GM20431 (cell line): ENCODE measurements around the gene DPF3.

Experiments
- in situ Hi-C: fragments of 300-500 bp; cut with MseI, MboI; formaldehyde crosslinking; loops from one replicate; pipeline ENCODE4 v1.15.0; 2020; ENCODE audit warnings: low sequenced_read_pairs; ENCODE audit not compliant: unreplicated experiment

The DPF3 gene

DNA sequence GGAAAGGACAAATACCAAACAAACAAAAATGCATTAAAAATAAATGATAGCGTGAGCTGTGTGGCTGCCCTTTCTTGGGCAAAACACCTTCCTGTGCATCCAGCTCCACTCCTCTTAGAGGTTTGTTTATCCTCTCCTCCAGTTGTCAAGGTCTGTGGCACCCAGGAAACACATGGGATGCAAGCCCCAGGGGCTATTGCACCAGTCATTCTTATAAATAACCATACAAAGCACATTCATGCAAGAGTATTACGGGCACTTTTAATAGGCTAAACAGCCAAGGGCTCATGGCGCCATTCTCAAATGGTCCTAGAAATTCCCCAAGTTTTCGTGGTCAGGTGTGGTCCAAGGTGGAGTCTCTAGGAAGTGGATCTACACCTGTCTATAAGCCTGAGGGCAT, 257.0 kb downstream of the DPF3 start:
- in situ Hi-C loops: no loop called here

DNA sequence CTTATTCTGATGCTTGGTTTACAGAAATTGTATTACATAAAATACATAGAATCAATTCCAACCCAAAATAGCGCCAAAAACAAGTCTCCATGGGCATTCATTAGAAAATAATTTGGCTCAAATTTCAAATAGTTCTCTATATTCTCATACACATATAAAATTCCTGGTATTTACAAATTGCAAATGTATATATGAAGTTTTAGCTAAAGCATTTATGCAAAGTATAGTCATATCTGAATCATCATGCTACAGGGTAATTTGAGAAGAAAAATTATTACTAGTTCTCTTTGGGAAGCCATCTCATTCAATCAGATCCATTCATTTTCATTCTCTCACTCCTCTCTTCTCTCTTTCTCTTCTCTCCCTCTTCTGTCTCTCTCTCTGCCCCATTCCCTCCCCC, 257.8 kb downstream of the DPF3 start:
- in situ Hi-C loops: no loop called here

DNA sequence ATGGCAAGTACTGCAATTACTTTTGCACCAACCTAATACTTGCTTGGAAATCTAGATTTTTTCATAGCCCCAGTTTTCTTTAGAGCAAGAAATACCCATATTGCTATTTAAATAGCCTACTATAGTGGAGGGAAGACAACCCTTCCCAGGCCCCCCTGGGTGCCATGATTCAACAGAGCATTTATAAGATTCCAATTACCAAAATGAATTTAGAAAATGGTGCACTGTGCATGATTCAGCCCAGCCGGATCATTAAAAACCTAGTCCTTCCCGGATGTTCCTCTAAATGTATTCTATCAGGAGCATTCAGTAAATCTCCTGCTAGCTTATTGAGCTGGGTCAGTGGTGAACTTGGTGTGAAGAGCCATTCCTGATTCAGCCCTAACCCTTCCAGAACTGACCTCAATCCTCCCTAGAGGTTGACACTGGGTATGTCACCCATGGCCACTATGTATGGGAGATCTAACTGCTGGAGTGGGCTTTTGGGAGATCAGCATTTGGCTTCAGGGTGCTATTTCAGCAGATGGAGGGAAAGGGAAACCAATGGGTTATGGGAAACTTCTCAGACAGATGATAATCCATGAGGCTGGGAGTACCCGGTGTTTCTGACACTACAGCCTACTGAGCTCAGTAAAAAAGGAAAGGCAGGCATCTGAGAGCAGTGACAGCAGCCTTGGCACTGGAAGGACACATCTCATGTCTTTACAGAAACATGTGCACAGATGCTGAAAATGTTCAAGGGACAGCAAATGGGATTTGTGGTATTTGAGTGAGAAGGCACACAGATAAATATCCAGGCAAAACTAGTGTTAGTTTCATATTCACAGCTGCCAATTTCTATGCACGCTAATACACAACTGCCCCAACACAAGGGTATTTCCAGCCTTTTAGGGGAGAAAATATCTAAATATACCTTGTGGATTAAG, 258.9 kb downstream of the DPF3 start:
- in situ Hi-C loops: no loop called here

DNA sequence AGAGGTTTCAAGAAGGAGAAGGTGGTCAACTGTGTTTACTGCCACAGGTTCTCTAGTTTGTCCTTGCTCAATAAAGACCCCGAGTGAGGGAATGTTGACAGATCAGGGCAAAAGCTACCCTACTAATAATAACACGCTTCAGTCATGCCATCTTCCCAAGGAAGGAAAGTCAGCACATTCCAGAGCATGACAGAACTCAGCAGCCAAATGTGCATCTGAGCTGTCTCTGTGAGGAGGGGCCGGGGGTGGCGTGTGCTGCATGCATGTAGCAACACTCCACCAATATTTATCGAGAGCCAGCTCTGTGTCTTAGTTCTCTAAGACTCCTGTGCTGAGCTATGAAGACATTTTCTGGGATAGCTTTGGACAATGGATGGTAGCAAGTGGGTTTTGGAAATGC, 260.4 kb downstream of the DPF3 start:
- in situ Hi-C loops: no loop called here

DNA sequence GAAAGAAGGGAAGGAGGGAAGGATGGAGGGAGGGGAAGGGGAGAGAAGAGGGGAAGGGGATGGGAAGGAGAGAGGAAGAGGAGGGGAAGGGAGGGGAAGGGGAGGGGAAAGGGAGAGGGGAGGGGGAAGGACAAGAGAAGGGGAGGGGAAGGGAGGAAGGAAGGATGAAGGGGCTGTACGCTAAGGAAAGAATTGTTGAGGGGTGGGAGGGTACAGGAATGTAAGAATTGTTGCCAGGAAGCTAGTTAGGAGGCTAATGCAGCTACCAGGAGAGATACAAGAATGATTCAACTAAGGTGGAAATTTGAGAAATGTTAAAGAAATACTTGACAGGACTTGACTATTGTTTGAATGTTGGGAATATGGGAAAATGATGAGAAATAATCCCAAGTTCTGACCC, 261.2 kb downstream of the DPF3 start:
- in situ Hi-C loops: no loop called here

DNA sequence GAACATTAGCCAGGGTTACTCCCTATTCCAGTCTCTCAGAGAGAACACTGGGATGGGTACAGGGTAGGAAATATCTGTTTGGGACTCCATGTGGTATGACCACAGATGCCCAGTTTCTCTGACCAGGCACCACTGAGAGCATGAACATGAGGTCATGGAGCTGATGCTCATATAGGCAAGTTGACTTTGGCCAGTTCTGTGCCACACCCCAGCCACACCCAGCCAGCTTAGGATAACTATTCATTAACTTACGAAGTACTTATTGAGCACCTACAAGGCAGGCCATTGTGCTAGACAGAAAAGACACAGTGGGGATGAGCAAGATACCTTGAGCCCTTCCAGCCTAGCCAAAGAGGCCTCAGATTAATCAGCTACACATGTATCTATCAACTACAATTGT, 262.5 kb downstream of the DPF3 start:
- in situ Hi-C loops: no loop called here

DNA sequence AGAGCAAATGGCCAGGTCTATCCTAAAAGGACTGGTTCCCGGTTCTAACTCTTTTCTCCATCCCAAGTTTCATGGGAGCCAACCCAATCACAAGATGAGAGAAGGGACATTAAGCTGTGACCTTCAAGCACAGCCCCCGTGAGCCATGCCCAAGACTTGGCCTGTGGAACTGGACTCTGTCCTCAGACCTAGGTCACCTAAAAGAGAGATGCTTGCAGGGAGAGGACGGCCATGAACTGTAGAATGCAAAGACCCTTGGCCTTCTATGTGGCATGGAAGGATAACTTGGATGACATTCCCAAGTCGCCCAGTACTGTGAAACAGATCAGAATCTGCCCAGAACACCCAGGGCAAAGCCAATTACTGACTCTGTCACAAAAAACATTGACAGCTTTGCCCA, 263.5 kb downstream of the DPF3 start:
- in situ Hi-C loops: no loop called here

DNA sequence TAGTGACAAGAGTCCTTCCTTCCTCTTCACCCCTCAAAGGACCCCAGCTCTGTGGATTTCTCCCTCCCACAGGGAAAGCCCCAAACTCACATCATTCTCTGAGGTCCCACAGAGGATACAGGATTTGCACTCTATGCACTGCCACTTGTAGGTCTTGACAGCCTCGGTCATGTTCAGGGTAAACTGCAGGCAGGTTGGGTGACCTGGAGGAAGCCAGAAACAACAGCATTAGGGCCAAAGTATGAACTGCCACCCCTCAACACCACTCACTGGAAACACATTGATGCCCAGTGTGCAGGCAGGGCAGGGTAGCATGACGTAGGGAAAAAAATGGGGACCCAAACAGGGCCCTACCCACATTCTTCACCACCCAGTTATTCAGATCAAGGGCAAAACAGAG, 264.4 kb downstream of the DPF3 start:
- in situ Hi-C loops: no loop called here

DNA sequence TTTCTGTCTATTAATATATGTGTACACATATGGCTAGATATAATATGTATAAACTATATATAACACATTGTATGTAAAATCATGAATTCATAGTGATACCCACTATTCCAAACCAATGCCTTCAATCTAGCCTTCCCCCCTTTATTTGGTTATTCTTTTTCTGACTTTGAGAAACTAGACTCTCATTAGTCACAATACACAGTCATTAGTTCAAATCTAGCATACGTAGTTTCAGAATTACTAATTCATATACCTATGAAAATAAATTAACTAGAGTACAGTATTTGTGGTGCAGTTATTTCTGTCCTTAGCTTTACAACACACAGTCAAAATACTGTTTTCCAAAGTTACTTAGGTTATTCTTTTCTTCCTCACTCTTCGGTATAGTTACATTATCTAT, 268.2 kb downstream of the DPF3 start:
- in situ Hi-C loops: no loop called here

DNA sequence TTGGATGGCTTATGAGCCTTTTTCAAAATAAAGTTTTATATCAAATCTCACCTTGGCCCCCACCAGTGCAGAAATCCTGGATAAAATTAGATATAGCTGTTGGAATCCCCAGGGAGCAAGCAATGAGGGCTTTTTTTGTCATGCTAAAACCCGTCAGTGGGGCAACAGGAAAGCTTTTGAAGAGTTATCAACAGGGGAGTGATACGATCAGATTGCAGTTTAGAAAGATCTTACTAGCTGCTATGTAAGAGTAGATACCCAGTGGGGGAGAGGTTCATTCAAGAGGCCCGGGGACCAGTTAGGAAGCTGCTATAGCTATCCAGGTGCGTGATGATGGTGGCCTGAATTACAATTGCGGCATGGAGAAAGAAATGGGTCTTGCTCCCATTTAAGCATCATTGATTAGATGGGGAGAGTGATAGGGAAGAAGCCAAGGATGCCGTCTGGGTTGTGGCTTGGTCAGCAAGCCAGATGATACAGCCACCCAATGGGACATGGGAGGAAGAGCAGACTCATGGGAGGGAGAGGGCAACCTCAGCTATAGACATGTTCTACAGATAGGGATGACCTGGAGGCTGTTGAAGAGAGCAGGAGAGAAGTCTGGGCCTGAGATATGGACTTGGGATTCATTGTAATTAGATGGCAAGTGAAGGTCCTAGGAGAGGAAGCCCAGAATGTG, 272.4 kb downstream of the DPF3 start:
- in situ Hi-C loops: no loop called here

DNA sequence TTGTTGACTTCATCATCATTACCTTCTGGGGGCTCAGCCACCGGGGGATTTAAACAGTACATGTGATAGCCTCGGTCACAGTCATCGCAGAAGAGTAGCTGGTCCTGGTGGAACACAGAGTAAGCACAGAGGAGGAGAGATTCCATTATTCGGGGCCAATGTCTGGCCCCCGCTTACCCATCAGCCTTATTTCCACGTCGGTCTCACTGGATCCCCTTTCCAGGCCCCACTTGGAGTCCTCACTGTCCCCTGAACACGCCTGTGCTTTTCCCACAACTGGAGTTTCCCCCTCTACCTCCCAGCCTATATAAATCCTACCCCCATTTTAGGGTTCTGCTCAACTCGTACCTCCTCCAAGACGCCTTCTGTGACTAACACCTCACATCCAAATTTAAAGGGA, 274.0 kb downstream of the DPF3 start:
- in situ Hi-C loops: no loop called here

DNA sequence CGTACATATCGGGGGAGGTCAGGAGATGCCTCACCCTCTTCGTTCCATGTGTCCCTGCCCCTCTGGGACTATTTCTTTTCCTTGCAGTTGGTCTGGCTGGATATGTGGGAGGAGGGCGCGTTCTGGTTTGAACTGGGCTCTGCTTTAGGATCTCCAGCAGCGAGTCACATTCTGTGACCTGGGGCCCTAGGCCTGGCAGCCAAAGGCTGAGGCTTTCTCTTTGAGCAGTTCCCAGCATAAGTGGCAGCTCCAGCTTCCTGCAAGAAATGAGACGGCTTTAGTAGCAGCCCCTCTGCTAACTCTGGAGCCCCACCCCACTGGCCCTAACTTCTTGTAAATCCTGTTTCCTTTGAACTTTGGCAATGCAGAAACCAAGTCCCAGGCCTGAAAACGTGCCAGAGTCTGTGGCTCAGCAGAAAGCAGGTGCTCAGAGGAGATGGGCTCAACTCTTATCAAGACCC, 274.8 kb downstream of the DPF3 start:
- in situ Hi-C loops: no loop called here

DNA sequence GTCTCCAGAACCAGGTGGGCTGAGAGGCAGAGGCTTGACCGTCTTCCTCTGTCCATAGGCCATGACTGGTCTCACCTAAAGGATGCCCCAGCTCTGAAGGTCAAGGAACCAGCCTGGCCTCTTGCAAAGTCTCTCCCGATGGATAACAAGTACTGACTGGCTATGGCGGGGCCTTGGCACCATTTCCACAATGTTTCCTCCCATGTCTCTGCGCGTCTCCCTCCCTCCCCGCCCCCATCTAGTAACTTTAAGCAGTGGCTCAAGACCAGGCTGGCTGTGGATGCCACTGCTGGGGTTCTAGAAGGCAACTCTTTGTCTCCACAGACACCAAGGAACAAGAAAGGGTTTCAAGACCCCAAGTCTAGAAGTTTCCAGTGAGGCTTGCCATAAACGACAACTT, 275.5 kb downstream of the DPF3 start:
- in situ Hi-C loops: no loop called here

DNA sequence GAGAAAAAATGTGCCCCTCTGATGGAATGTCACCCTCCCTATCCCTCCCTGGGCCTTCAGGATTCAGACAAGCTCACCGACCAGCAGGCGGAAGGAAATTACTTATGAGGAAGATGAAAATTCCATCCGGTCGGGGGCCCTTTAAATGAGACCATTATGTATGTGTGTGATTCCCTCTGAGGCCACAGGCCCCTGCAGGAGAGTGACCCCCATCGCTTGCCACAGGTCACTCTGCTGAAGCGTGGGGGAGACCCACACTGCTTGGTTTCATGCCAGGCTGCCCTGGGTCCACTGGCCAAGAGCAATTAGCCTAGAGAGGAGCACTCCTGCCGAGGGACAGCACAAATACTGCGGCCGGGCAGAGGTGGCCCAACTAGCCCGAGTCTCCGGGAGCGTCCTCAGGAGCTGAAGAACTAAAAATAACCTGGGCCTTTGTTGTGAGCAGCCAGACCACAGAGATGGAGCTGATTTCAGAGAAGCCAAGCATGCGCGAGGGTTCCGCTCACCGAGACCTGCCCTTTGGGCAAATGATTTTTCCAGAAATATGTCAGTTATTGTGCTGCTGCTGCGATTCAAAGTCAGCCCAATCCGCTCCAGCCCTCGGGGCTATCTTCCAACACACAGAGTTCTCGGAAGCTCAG, 276.4 kb downstream of the DPF3 start:
- in situ Hi-C loops: no loop called here

DNA sequence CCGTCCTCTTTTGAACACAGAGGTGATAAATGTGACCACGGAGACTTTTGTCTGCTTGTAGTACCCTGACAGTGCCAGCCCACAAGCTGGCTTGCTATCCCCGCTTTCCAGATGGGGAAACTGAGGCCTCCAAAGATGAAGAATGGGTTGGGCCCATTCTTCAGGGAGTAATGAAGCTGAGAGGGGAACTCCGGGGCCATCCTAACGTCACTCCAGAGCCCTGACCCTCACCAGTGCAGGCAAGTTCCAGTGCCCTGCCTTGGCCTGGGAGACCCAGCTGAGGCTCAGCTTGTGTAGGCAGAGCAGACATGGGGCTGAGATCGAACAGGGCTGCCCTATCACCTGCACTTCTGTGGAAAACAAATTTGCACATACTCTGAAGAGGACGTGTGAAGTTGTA, 277.1 kb downstream of the DPF3 start:
- in situ Hi-C loops: no loop called here

DNA sequence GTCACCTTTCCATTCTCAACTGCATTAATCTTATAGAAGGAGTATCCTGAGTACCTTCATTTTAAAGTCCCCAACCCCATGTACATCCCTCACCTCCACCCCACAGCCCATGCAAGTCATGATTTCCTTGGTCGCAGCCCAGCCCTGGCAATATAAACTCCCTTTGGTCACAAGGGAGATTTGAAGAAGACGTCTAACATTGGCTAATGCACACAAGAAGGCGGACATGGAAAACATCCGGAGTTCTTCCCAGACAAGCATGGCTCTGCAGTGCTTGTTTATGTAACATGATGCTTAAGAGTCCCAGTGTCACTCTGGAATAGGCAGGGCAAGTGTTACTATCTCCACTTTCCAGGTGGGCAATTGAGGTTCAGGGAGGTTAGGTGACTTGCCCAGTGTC, 277.6 kb downstream of the DPF3 start:
- in situ Hi-C loops: no loop called here

DNA sequence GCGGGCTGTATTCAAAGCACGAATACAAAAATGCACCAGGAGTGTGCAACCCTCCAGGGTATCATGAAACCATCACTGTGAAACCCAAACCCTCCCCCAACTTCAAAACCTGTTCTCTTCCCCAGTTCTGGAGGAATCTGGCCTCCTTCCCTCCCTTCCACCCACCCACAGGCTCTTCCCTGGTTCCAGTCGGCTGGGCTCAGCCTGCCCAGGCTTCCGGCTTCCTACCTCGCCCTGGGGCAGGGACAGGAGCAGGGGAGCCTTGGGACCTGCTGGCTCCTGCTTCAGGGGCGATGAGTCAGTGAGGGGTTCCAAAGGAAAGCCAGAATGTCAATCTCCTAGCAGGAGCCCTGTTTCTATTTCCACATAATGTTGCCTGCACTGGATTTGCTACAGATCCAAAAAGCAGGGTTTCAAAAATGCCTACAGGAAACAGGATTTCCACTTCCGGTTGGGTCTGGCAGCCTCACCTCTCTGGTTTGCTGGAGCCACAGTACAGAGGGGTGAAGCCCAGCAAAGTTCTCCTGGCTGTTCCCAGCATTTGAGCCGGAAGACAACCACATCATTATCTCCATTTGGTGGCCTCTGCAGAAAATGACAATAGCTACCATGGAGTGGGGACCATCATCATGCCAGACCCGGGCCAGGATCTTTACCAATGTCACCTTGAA, 278.3 kb downstream of the DPF3 start:
- in situ Hi-C loops: no loop called here

DNA sequence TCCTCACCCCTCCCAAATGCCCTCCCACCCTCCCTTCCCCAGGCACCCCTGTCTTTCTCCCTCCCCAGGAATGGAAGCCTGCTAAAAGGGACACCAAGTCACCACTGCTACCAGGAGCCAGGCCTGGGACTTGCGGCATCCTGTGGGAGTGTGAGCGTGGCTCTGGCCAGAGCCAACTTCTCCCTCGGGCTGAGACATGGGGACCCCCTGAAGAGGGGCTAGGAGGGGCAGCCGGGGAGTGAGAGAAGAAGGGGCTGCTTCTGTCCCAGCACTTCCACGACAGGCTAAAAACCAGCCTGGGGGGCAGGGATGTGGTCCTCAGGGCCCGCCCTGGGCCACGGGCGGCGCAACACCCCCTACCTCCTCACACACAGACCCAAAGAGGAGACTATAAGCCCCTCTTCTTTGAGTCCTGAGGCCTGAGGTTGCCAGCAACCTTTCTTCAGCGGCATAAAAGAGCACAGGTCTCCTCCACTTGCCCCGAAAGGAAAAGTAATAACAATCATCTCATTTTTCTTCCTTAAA, 278.9 kb downstream of the DPF3 start:
- in situ Hi-C loops: no loop called here

DNA sequence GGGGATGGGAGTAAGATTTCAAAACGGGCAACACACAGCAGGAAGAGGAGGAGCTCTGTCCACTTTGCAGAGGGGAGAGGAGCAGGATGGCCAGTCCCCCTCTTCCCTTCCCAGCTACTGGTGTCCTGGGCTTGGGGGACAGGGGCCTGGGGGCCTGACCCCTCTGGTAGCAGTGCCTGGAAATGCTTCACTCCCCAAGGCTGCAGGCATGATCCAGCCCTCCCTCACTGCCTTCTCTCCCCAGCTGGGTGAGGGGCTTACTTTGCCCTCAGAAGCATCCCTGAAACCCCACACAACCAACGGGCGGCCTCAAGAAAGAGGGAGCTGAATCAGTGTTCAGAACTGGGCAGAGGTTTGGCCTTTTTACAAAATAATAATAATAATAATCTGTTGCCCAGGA, 279.5 kb downstream of the DPF3 start:
- in situ Hi-C loops: no loop called here

DNA sequence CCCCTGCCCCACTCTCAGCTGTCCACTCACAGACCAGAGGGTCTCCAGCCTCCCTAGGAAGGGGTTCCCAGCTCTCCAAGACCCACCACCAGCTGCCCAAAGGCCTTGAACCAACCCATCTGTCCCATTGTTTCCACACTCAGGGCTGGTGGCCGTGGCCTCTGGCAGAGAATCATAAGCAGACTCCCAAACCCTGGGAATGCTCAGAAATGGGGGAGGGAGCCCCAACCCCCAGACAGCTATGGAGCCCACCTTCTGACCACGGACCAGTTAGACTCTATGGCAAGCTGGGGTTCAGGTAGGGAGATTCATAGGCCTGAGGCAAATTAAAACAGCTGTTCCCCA, 280.0 kb downstream of the DPF3 start:
- in situ Hi-C loops: no loop called here
